Activated T-cell treated with anti-CD3 and anti-CD28 coated beads, Interleukin-2, amount 50 U/mL, for 24 hours (primary cell): Measurements from ENCODE around the gene MLYCD.

Experiments
- DNase-seq: peaks from one replicate; pipeline ENCODE4 v3.0.0-alpha.2; 2020
- H3K27ac Mint-ChIP-seq: 2 replicates; pipeline ENCODE4 v1.8.0; 2020; ENCODE audit warnings: mild to moderate bottlenecking, mixed read lengths
- H3K27me3 Mint-ChIP-seq: 2 replicates; pipeline ENCODE4 v1.8.0; 2020; ENCODE audit warnings: mixed read lengths
- H3K36me3 Mint-ChIP-seq: 2 replicates; pipeline ENCODE4 v1.8.0; 2020; ENCODE audit warnings: low read depth, mixed read lengths
- H3K4me1 Mint-ChIP-seq: 2 replicates; pipeline ENCODE4 v1.8.0; 2020; ENCODE audit warnings: low read depth, mixed read lengths
- H3K4me3 Mint-ChIP-seq: 2 replicates; pipeline ENCODE4 v1.8.0; 2020; ENCODE audit warnings: mild to moderate bottlenecking, moderate library complexity, mixed read lengths
- H3K9me3 Mint-ChIP-seq: 2 replicates; pipeline ENCODE4 v1.8.0; 2020; ENCODE audit warnings: mixed read lengths

MLYCD gene

DNA sequence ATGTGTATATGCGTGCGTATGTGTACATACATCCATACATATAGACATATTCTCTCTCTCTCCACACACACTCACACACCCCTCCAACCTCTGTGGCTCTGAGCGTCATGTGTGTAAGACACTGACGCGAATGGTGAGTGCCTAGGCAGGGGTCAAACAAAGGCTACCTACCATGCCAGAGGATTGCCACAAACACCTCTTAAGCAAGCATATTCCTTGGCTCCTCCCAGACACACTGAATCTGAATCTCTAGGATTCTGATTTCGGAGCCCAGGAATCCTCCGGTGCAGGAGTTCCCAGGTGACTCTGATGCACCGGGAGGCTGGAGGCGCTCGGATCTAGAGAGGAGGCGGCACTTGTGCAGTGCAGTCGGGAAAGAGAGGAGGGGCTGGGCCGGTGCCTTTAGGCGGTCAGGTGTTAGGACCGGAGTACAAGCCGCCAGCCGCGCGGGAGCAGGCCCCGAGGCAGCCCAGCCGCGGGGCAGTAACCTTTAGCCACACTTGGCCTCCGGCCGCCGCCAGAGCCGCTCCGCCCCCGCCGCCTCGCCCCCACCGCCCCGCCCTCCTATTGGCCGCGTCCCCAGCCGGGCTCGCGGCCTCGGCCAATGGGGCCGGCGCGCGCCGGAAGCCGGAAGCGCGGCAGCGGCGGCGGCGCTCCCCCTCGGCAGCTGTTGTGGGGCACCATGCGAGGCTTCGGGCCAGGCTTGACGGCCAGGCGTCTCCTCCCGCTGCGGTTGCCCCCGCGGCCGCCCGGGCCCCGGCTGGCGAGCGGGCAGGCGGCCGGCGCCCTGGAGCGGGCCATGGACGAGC is at the start of gene MLYCD:
Gene MLYCD (plus strand): TSS at position 653 of the 809 bp plus-strand sequence. CDS start 30 bp downstream, at position 683.
- peaks cover 39% of the 10 kb centered on the region for H3K4me1 Mint-ChIP-seq
- H3K9me3 Mint-ChIP-seq = no peaks in the 10 kb centered on the region
- H3K27ac Mint-ChIP-seq = peak within 1 kb of the TSS; percentile 90
- H3K27me3 Mint-ChIP-seq = peaks cover 16% of the 10 kb centered on the region
- peak within 1 kb of the TSS; percentile 89 for H3K4me3 Mint-ChIP-seq
- peak; percentile 83 for DNase-seq
- peaks cover 13% of the 10 kb centered on the region for H3K36me3 Mint-ChIP-seq

DNA sequence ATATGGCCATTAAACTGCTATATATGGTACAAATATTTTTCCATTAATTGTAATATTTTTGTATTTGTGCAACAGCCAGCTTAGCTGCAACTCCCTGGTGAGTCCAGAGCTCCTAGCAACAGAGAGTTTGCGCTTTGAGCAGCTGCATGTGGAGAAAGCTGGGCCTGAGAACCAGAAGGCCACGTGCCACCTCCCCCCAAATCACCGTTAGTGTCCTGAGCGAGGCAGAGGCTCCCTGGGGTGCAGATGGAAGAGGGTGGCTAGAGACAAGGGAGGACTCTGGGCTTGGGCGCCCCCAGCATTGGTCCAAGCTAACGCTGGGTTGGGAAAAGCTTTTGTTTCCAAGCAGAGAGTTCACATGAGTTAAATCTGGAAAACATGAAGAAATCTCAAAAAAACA is 49.5 kb upstream of the MLYCD start:
- H3K27me3 Mint-ChIP-seq = peaks cover 3% of the 10 kb centered on the region
- H3K4me3 Mint-ChIP-seq = no peak overlapping the region
- no peaks in the 10 kb centered on the region for H3K4me1 Mint-ChIP-seq
- DNase-seq = no peak
- no peak overlapping the region for H3K27ac Mint-ChIP-seq
- no peaks in the 10 kb centered on the region for H3K9me3 Mint-ChIP-seq
- H3K36me3 Mint-ChIP-seq = no peaks in the 10 kb centered on the region

DNA sequence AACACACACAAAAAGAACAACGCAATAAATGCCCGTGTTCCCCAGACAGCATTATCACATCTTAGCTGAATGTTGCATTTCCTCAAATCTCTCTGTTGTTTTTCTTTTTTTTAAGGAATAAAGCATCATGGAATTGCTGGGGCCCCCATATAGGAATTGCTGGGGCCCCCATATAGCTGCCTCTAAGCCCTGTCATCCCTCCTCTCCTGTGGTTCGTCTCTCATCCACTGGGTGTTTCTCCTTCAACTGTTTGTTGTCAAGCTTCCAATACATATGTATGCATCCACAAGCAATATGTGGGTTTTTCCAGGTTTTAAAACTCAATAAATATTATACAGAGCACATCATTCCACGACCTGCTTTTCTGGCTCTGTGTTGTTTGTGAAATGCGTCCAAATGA is 48.0 kb upstream of the MLYCD start:
- Mint-ChIP-seq H3K27me3 (peaks cover 3% of the 10 kb centered on the region), H3K27ac (no peak overlapping the region), H3K4me1 (no peaks in the 10 kb centered on the region), H3K9me3 (no peaks in the 10 kb centered on the region), H3K4me3 (no peak overlapping the region), H3K36me3 (no peaks in the 10 kb centered on the region)
- DNase-seq = no peak

DNA sequence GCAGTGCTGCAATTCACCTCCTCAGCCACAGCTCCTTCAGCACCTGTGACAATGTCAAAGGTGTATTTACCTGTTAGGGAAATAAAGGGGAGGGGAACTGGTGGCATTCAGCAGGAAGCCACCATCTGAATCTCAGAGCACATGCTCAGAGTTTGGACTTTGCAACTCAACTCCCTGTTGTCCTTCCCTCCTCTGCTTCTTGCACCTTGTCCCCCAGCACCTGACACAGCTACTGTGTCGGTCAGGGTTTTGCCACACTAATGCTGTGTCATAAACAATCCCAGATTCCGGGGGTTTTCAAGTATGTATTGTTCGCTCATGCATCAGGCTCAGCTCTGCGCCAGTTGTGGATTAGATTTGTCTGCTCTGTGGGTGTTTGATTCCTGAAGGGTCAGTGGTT is 47.4 kb upstream of the MLYCD start:
- no peak for DNase-seq
- H3K36me3 Mint-ChIP-seq = no peaks in the 10 kb centered on the region
- H3K4me3 Mint-ChIP-seq = no peak overlapping the region
- H3K27me3 Mint-ChIP-seq = peaks cover 3% of the 10 kb centered on the region
- H3K4me1 Mint-ChIP-seq = no peaks in the 10 kb centered on the region
- H3K9me3 Mint-ChIP-seq = no peaks in the 10 kb centered on the region
- no peak overlapping the region for H3K27ac Mint-ChIP-seq

DNA sequence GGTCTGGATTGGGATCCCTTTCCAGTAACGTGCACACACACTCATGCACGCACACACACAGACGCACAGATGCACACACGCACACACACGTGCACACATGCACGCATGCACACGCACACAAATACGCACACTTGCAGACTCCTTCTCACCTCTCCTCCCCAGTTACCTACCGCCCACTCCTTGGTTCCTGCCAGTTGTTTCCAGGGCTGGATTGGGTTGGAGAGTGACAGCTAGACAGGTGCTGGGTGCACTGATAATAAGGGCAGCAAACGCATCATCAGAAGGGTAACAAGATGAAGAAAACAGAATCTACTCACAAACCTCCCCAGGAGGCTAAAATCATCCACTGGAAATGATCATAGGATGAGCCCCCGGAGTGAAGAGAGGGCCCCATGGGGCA is 46.1 kb upstream of the MLYCD start:
- Mint-ChIP-seq H3K9me3 (no peaks in the 10 kb centered on the region), H3K4me1 (no peaks in the 10 kb centered on the region), H3K4me3 (no peak overlapping the region), H3K27ac (no peak overlapping the region), H3K36me3 (no peaks in the 10 kb centered on the region), H3K27me3 (peaks cover 3% of the 10 kb centered on the region)
- no peak for DNase-seq

DNA sequence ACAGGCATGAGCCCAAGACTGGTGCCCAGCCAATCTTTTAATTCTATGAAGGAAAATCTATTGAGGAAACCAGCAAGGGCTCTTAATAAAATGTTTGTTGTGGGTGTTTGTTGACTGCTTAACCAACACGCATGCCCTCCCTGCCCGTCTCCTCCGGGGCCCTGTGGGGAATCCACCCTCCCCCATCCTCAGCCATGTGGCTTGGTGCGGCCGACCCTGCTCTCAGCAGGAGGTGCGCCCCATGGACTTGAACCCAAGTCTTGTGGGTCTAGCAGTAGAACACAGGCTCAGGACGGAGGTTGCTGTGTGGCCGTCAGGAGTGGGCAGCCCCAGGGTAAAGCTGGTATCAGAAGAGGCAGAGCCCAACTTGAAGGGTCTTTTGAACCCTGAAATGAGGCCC is 45.1 kb upstream of the MLYCD start:
- no peak overlapping the region for H3K27ac Mint-ChIP-seq
- H3K9me3 Mint-ChIP-seq = no peaks in the 10 kb centered on the region
- no peaks in the 10 kb centered on the region for H3K36me3 Mint-ChIP-seq
- H3K27me3 Mint-ChIP-seq = peaks cover 3% of the 10 kb centered on the region
- H3K4me3 Mint-ChIP-seq = no peak overlapping the region
- no peak for DNase-seq
- H3K4me1 Mint-ChIP-seq = no peaks in the 10 kb centered on the region

DNA sequence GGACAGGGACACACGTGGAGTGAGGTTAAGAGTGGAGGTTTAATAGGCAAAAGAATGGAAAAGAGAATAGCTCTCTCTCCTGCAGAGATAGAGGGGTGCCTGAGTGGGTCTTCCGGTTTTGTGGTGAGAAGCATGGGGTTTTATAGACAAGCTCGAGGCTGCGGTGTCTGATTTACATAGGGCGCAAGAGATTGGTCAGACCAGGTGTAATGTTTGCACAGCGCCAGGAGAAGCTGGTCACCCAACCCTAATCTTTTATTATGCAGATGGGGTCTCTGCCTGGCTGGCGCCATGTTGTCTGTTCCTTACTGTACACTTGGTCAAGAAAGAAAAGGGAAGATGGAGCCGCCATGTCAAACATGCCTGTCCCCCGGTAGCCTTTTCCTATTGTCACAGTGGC is 44.5 kb upstream of the MLYCD start:
- Mint-ChIP-seq H3K27me3 (peaks cover 3% of the 10 kb centered on the region), H3K9me3 (no peaks in the 10 kb centered on the region), H3K27ac (no peak overlapping the region), H3K4me1 (no peaks in the 10 kb centered on the region), H3K36me3 (no peaks in the 10 kb centered on the region), H3K4me3 (no peak overlapping the region)
- DNase-seq = no peak

DNA sequence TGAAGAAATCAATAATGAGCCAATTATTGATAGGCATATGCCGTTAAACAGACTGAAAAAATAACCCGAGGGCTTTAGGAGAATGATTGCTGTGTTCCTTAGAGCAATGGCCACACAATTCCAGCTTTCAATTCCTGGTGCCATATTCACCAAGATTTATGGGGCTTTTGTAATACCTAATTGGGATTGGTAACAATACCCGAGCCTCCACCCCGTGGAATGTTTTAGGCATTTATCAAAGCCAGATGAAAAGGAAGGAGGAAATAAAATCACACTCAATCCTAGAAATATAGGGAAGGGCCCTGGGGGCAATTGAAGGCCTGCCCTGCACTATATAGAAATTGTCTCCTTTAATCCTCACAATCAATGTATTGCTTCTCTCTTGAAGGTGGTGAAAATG is 42.1 kb upstream of the MLYCD start:
- Mint-ChIP-seq H3K4me3 (no peak overlapping the region), H3K27me3 (peaks cover 3% of the 10 kb centered on the region), H3K27ac (no peak overlapping the region), H3K9me3 (no peaks in the 10 kb centered on the region), H3K36me3 (no peaks in the 10 kb centered on the region), H3K4me1 (no peaks in the 10 kb centered on the region)
- DNase-seq = no peak

DNA sequence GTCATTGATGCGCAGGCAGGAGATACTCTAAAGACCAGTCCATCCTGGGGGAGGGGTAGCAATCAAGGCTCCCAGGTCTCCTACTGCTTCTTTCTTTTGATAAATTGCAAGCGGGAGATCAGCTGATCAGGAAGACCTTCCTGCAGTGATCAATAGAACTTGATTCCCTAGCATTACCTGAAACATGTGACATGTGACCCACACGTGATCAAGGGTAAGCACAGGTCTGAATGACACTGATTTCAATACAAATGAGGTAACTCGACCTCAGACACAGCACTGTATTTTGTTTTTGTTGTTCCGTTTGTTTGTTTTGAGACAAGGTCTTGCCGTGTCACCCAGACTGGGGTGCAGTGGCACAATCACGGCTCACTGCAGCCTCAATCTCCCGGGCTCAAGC is 39.6 kb upstream of the MLYCD start:
- no peaks in the 10 kb centered on the region for H3K4me1 Mint-ChIP-seq
- H3K9me3 Mint-ChIP-seq = no peaks in the 10 kb centered on the region
- H3K27ac Mint-ChIP-seq = no peak overlapping the region
- H3K4me3 Mint-ChIP-seq = no peak overlapping the region
- peaks cover 3% of the 10 kb centered on the region for H3K27me3 Mint-ChIP-seq
- no peak for DNase-seq
- no peaks in the 10 kb centered on the region for H3K36me3 Mint-ChIP-seq

DNA sequence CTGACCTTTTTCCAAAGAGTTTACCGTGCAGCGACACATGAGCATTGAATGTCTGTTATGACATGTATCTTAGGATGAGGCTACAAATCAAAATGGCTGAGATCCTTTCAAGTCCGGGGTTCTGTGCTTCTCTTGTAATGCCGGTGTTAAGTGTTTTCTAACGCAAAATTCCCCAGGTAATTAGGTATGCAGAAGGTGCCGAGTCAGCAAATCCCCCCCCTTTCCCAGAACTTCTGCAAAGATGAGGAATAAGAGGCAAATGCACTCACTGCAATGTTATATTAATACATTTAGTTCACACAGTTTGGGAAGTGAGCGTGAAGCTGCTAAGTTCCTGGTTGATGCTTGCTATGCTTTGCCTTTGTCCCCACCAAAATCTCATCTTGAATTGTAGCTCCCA is 36.3 kb upstream of the MLYCD start:
- Mint-ChIP-seq H3K27me3 (peaks cover 18% of the 10 kb centered on the region), H3K4me1 (no peaks in the 10 kb centered on the region), H3K9me3 (peaks cover 4% of the 10 kb centered on the region), H3K4me3 (no peak overlapping the region), H3K36me3 (no peaks in the 10 kb centered on the region), H3K27ac (no peak overlapping the region)
- no peak for DNase-seq

DNA sequence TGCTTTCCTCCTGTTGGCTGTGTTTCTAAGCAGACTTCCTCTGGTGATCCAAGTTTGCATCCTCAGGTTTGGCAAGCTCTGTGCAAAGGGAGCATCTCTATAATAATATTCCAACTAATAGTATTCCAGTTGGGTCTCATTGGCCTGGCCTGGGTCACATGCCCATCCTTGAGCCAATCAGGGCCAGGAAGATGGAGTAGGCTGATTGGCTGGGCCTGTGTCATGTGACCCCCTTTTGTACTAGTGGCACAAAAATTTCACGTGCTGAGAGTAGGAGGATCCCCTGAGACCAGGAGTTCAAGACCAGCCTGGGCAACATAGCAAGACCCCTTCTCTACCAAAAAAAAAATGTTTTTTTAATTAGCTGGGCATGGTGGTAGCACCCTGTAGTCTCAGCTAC is 35.2 kb upstream of the MLYCD start:
- Mint-ChIP-seq H3K27ac (no peak overlapping the region), H3K4me3 (no peak overlapping the region), H3K4me1 (no peaks in the 10 kb centered on the region), H3K9me3 (peaks cover 4% of the 10 kb centered on the region), H3K27me3 (peaks cover 26% of the 10 kb centered on the region), H3K36me3 (no peaks in the 10 kb centered on the region)
- DNase-seq = no peak

DNA sequence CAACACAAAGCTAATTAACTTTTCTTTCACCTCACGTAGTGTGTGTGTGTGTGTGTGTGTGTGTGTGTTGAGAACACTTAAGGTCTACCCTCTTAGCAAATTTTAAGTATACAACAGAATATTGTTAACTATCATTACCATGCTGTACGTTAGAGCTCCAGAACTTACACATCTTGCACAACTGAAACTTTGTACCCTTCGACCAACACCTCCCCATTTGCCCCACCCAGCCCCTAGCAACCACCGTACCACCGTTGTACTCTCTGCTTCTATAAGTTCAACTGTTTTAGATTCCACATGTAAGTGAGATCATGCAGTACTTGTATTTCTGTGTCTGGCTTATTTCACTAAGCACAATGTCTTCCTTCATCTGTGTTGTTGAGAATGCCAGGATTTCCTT is 28.1 kb upstream of the MLYCD start:
- no peaks in the 10 kb centered on the region for H3K4me1 Mint-ChIP-seq
- peaks cover 60% of the 10 kb centered on the region for H3K27me3 Mint-ChIP-seq

DNA sequence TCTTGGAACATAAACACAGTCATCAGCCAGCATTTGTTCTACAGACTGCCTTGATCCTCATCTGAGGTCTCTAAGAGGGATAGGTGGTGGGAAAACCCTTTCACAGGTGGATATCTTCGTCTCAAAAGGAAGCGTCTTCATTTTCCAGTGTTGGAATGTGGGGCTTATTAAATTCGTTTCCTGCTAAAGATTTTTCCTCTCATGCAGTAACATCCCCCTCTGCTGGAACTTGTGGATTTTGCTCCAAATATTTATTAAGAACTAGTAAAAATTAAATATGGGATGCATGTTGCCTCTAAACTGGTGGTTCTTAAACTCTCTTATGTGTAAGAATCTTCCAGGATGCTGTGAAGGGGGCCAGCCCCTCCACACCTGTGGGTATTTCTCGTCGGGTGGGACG is 20.1 kb upstream of the MLYCD start:
- no peaks in the 10 kb centered on the region for H3K4me1 Mint-ChIP-seq
- H3K36me3 Mint-ChIP-seq = no peaks in the 10 kb centered on the region
- no peaks in the 10 kb centered on the region for H3K9me3 Mint-ChIP-seq
- peaks cover 34% of the 10 kb centered on the region for H3K27me3 Mint-ChIP-seq
- H3K4me3 Mint-ChIP-seq = no peak overlapping the region
- DNase-seq = no peak
- H3K27ac Mint-ChIP-seq = no peak overlapping the region

More for the DNA sequence above, 28.1 kb upstream of the MLYCD start:
- no peak for DNase-seq
- H3K27ac Mint-ChIP-seq = no peak overlapping the region
- H3K9me3 Mint-ChIP-seq = peaks cover 4% of the 10 kb centered on the region
- H3K36me3 Mint-ChIP-seq = no peaks in the 10 kb centered on the region
- no peak overlapping the region for H3K4me3 Mint-ChIP-seq

DNA sequence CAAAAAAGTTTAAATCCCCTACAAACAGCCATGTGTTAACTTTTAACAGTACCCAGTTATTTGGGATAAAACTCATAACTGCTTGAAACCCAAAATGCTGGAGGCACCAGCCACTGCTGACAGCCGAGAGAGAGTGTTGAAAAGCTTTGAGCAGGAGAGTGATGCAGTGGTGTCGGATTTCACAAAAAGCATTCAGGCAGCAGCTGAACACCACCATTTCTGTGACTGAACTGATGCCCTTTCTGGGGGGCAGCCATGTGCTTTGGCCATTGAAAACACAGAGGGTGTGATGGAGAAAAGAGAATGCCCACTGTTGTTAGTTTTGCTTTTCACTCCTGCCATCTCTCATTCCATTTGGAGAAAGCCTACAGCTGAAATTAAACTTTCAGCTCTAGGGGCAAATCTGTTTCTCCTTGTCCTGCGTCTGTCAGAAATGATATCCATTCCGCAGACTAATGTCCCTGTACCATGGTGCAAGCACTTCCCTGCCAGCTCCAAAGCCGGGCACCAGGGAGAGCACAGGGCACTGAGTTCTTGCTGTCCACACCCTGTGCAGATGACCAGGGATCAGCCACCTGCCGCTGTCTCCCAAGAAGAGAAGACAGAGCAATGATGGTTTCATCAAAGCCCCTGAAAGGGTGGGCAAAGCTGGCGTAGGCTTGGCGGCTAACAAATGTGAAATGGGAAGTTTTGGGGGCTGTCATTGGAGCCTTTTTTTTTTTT is 16.6 kb upstream of the MLYCD start:
- Mint-ChIP-seq H3K4me3 (no peak overlapping the region), H3K36me3 (no peaks in the 10 kb centered on the region), H3K9me3 (no peaks in the 10 kb centered on the region), H3K4me1 (no peaks in the 10 kb centered on the region), H3K27me3 (peaks cover 20% of the 10 kb centered on the region), H3K27ac (no peak overlapping the region)
- DNase-seq = no peak

DNA sequence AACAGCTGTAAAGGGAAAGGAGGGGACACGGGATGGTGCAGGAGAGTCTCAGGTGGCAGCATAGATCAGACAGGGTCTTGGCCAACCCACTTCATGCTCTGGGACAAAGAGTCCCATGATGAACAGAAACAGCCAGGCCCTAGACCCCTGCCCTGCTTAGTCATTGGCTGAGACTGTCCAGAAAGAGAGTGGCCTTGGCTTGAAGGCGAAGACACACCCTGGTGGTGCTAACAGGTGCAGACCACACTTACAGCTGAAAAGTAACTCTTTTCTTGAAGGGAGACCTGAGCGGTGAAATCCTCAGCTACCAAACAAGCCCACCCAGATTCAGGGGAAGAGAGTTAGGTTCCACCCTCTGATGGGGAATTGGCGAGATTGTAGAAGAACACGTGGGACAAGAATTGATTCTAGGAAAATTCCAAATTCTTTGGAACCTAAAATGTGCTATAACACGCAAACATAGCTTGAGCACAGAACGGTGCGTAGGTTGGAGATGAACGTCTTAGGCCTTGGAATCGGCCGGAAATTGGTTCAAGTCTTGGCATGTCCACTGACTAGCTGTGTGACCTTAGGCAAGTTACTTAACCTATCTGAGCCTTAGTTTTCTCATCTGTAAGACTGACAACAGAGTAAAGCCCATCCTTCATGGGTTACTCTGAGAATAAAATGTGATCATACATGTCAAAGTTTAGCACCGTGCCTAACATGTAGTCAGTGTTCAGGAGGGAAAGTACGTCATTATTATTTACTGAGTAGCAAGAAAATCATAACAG is 12.5 kb upstream of the MLYCD start:
- Mint-ChIP-seq H3K4me3 (no peak overlapping the region), H3K36me3 (no peaks in the 10 kb centered on the region), H3K27me3 (peaks cover 6% of the 10 kb centered on the region), H3K4me1 (no peaks in the 10 kb centered on the region), H3K27ac (no peak overlapping the region), H3K9me3 (no peaks in the 10 kb centered on the region)
- no peak for DNase-seq
